PC-3 (cell line): ENCODE results near the gene NOL4. TPM values are rescaled to one million over a fixed set of nuclear protein-coding genes. Genes with fewer than 3 reads are reported as not detected.

Source experiments
- ATAC-seq: fragments of 200-7000 bp; cut with Tn5 transposase; 2 replicates; pipeline ENCODE4 v1.9.1; 2020; ENCODE audit warnings: mild to moderate bottlenecking, moderate library complexity
- BruUV-seq: library from RNA; stranded (reverse); fragments of 400-500 nt; replicated peaks from 2 replicates; lab custom pipeline; 2021; lab: Mats Ljungman, UMichigan
- CTCF ChIA-PET: fragments of 300-600 bp; sonication (Branson Sonifier 250); formaldehyde crosslinking; loops from one replicate; lab custom pipeline; 2022; ENCODE audit warnings: antibody characterized with exemption; lab: Charles Lee
- POLR2A ChIA-PET: fragments of 300-600 bp; sonication (Branson Sonifier 250); formaldehyde crosslinking; loops from one replicate; lab custom pipeline; 2022; ENCODE audit warnings: antibody characterized with exemption; ENCODE audit not compliant: unreplicated experiment; lab: Charles Lee
- DNase-seq: peaks from one replicate; pipeline ENCODE4 v3.0.0-alpha.2; 2015
- H2AFZ ChIP-seq: fragments of 300-600 bp; sonication (generic); 2 replicates; pipeline ENCODE4 v1.6.0; 2016; ENCODE audit warnings: antibody characterized with exemption, low read length
- H3F3A ChIP-seq: fragments of 300-600 bp; sonication (generic); one replicate; pipeline ENCODE4 v1.6.0; 2017; ENCODE audit warnings: antibody characterized with exemption, low read length, control low read depth, mild to moderate bottlenecking; ENCODE audit not compliant: unreplicated experiment
- H3K27ac ChIP-seq: fragments of 300-600 bp; sonication (generic); 2 replicates; pipeline ENCODE4 v1.5.1; 2016; ENCODE audit warnings: mild to moderate bottlenecking, low read length
- H3K27me3 ChIP-seq: fragments of 300-600 bp; sonication (generic); 2 replicates; pipeline ENCODE4 v1.6.1; 2016; ENCODE audit warnings: low read length, mixed read lengths
- H3K36me3 ChIP-seq: fragments of 300-600 bp; sonication (generic); 2 replicates; pipeline ENCODE4 v1.6.1; 2016; ENCODE audit warnings: low read depth, mixed run types, low read length, mixed read lengths
- H3K4me1 ChIP-seq: fragments of 300-600 bp; sonication (generic); 2 replicates; pipeline ENCODE4 v1.5.1; 2016; ENCODE audit warnings: low read length; ENCODE audit not compliant: insufficient read depth
- H3K4me2 ChIP-seq: fragments of 300-600 bp; sonication (generic); 2 replicates; pipeline ENCODE4 v1.6.0; 2016; ENCODE audit warnings: low read length
- H3K4me3 ChIP-seq: fragments of 300-600 bp; sonication (generic); 2 replicates; pipeline ENCODE4 v1.5.1; 2016; ENCODE audit warnings: mild to moderate bottlenecking, low read length, mixed read lengths
- H3K79me2 ChIP-seq: fragments of 300-600 bp; sonication (generic); 2 replicates; pipeline ENCODE4 v1.6.1; 2017; ENCODE audit warnings: low read length, mixed read lengths
- H3K9ac ChIP-seq: fragments of 300-600 bp; sonication (generic); 2 replicates; pipeline ENCODE4 v1.6.0; 2016; ENCODE audit warnings: mild to moderate bottlenecking, low read length
- H3K9me2 ChIP-seq: fragments of 300-600 bp; sonication (generic); replicated peaks from 2 replicates; pipeline ENCODE4 v1.6.1; 2016; ENCODE audit warnings: mixed run types, low read length, mixed read lengths
- H3K9me3 ChIP-seq: fragments of 300-600 bp; sonication (generic); 2 replicates; pipeline ENCODE4 v1.6.1; 2016; ENCODE audit warnings: low read length, mixed read lengths
- H4K20me1 ChIP-seq: fragments of 300-600 bp; sonication (generic); 2 replicates; pipeline ENCODE4 v1.6.1; 2016; ENCODE audit warnings: low read length, mixed read lengths
- EZH2 ChIP-seq: fragments of 300-600 bp; sonication (generic); IDR thresholded peaks from one replicate; pipeline ENCODE4 v1.6.1; 2017; ENCODE audit warnings: antibody characterized with exemption, mild to moderate bottlenecking, low read length; ENCODE audit not compliant: unreplicated experiment
- intact Hi-C: fragments of 100-400 bp; cut with micrococcal nuclease; formaldehyde crosslinking; loops from 2 replicates; pipeline ENCODE4 v1.9.0; 2023
- total RNA-seq: library from RNA; depleted of rRNA; stranded (reverse); fragments of >200 nt; gene quantifications from 2 replicates; pipeline ENCODE4 v1.2.3, GENCODE V29; 2014

Gene NOL4
- total RNA-seq, 1 experiment from 2014 or later = not detected

DNA sequence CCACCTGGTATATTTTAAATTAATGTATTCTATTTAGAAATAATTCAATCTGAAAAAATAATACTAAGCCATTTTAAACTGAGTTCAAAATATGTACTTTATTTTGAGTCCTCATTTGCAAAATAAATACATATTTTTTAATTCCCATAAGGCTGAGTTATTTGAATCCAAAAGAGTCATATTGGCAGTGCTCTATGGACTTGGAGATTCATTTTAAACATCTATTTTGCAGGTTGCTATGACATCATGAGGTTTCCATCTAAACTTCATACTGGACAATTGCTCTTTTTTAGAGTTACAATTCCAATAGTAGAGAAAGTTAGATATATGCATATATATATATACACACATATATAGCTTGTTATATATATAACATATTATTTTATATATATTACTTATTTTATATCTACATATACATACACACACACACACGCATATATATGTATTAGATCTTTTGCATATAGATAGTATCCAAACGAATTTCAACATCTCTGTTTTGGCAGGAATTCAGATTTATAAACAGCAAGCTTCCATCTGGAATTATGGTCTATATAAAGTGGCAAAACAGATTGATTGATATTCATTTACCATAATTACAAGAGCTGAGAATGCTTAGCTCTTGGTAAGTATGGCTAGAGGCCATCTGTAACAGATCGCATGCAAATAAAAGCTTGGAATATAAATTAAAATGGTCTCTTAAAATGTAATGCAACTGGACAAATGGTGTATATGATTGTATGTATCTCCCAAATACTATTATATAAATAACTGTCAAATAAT is 34.9 kb downstream of the NOL4 start:
- Histone ChIP-seq H4K20me1 (no peaks in the 10 kb centered on the region), H3K4me3 (no peak overlapping the region), H3K79me2 (no peaks in the 10 kb centered on the region), H3F3A (no peaks in the 10 kb centered on the region), H3K9ac (no peak overlapping the region), H3K9me3 (no peaks in the 10 kb centered on the region), H3K9me2 (no peaks in the 10 kb centered on the region), H3K4me1 (no peaks in the 10 kb centered on the region), H2AFZ (no peak overlapping the region), H3K4me2 (no peak overlapping the region), H3K27ac (no peak overlapping the region), H3K27me3 (no peaks in the 10 kb centered on the region), H3K36me3 (no peaks in the 10 kb centered on the region)
- ATAC-seq (no peak), DNase-seq (no peak)
- CTCF ChIA-PET = interaction anchor here (0.5 kb wide), 1 partner anchor 67 kb away, joined by 6 read pairs; no protein-coding TSS in a partner anchor
- POLR2A ChIA-PET = no interaction called here
- TF ChIP-seq EZH2 = no peak
- intact Hi-C loops = no loop called here
- no TSS peak for BruUV-seq
